Thyroid gland (tissue), 4 donors: ENCODE results near the gene NUDT3. TPM values are rescaled to one million over a fixed set of nuclear protein-coding genes. Genes with fewer than 3 reads are reported as not detected.

Experiments used
- DNase-seq, 2 donors: peaks; one replicate each; pipeline ENCODE4 v3.0.0-alpha.2; 2019
- H3K27ac ChIP-seq, 3 donors: fragments of 200-600 bp; sonication (generic); 1 replicate in 2 of 3; 2 replicates in 1 of 3; pipeline ENCODE4 v1.5.1; 2016 to 2019; ENCODE audit warnings: mild to moderate bottlenecking in 1 of 3, moderate library complexity in 1 of 3
- H3K27me3 ChIP-seq: fragments of 200-600 bp; sonication (generic); one replicate; pipeline ENCODE4 v1.5.1; 2019
- H3K36me3 ChIP-seq, 2 donors: fragments of 200-600 bp; sonication (generic); one replicate each; pipeline ENCODE4 v1.5.1; 2016 to 2019
- H3K4me1 ChIP-seq, 2 donors: fragments of 200-600 bp; sonication (generic); one replicate each; pipeline ENCODE4 v1.5.1; 2017 to 2019
- H3K4me3 ChIP-seq, 3 donors: fragments of 200-600 bp; sonication (generic); replicated peaks in 1 of 3; 1 replicate in 2 of 3; 2 replicates in 1 of 3; pipeline ENCODE4 v1.5.1; 2016; ENCODE audit warnings: mild to moderate bottlenecking in 1 of 3
- H3K9me3 ChIP-seq: fragments of 200-600 bp; sonication (generic); one replicate; pipeline ENCODE4 v1.5.1; 2017
- POLR2A ChIP-seq, 2 donors: fragments of 450-650 bp; IDR thresholded peaks; one replicate each; pipeline ENCODE4 v1.6.1; 2017; ENCODE audit warnings: antibody characterized with exemption in 2 of 2, mild to moderate bottlenecking in 2 of 2, moderate library complexity in 1 of 2
- WGBS, 2 donors: methylation state at CpG; one replicate each; pipeline ENCODE4 v1.1.5; 2017; 5-methylcytosine and 5-hydroxymethylcytosine counted together
- intact Hi-C: fragments of 100-400 bp; cut with DNase I; formaldehyde crosslinking; loops from one replicate; pipeline ENCODE4 v1.15.1; 2023
- total RNA-seq, 4 donors: library from RNA; depleted of rRNA; stranded (reverse); fragments of >200 nt; gene quantifications; one replicate each; pipeline ENCODE4 v1.2.3, GENCODE V29; 2016
- TF ChIP-seq, protein P1 (sequence below), 6 experiments: fragments of 200-600 bp in 3 of 6; fragments of 450-650 bp in 3 of 6; sonication (generic) in 3 of 6; IDR thresholded peaks; one replicate each; pipeline ENCODE4 v1.5.1; 2016 to 2019; ENCODE audit warnings: antibody characterized with exemption in 6 of 6, mild to moderate bottlenecking in 2 of 6, inconsistent platforms in 1 of 6, moderate library complexity in 1 of 6

NUDT3 gene
- total RNA-seq, 4 donors from 2014 or later: 68.1 to 98.9 (median 75.5) TPM

DNA sequence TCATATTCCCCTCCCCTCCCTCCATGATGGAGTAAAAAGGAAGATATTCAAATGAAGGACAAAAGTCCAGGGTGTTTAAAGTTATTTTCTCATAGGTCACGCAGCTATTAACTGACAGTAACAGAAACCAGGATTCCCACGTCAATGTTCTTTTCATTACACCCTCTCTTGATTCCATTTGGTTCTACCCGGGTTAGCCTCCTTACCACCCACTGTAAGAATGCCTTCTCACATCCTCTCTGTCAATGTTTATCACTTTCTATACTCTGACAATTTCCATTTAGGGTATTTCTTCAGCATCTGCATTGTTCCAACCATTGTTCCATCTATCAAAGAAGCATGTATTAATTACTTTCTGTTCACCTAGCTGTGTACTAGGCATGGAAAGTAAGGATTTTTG lies 52.1 kb downstream of the NUDT3 start:
- intact Hi-C loops: no loop called here
- WGBS, 2 donors: 85 to 92% methylated on average over 3 of the region's 3 CpGs
- Histone ChIP-seq H3K27ac (peak overlapping the region; percentile 55 to 82 (median 82)), H3K4me3 (no peak overlapping the region), H3K9me3 (no peaks in the 10 kb centered on the region), H3K4me1 (peaks cover 48 to 87% of the 10 kb centered on the region in 2 donors), H3K36me3 (no peaks in the 10 kb centered on the region), H3K27me3 (no peaks in the 10 kb centered on the region)
- no peak for DNase-seq
- TF ChIP-seq POLR2A (IDR thresholded peaks at IDR 0.05): no peak
- TF ChIP-seq, protein P1, sequence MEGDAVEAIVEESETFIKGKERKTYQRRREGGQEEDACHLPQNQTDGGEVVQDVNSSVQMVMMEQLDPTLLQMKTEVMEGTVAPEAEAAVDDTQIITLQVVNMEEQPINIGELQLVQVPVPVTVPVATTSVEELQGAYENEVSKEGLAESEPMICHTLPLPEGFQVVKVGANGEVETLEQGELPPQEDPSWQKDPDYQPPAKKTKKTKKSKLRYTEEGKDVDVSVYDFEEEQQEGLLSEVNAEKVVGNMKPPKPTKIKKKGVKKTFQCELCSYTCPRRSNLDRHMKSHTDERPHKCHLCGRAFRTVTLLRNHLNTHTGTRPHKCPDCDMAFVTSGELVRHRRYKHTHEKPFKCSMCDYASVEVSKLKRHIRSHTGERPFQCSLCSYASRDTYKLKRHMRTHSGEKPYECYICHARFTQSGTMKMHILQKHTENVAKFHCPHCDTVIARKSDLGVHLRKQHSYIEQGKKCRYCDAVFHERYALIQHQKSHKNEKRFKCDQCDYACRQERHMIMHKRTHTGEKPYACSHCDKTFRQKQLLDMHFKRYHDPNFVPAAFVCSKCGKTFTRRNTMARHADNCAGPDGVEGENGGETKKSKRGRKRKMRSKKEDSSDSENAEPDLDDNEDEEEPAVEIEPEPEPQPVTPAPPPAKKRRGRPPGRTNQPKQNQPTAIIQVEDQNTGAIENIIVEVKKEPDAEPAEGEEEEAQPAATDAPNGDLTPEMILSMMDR (IDR thresholded peaks at IDR 0.05): no peak

DNA sequence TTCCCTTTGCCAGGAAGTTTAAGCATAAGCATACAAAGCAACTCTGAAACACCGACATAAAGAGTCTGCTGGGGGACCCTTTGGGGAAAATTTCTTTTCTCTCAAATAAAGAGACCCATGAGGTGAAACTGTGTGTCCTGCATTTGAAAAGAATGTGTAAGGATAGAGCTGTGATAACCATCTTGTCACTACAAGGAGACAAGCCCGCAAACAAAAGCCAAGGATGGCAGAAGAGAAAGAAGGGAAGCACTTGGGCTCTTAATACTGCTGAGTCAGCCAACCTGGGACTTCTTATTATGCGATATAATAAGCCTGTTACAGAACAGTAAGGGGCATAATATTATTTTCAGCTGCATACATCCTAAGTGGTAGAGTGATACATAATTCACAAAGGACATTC lies 52.5 kb downstream of the NUDT3 start:
- intact Hi-C loops: no loop called here

DNA sequence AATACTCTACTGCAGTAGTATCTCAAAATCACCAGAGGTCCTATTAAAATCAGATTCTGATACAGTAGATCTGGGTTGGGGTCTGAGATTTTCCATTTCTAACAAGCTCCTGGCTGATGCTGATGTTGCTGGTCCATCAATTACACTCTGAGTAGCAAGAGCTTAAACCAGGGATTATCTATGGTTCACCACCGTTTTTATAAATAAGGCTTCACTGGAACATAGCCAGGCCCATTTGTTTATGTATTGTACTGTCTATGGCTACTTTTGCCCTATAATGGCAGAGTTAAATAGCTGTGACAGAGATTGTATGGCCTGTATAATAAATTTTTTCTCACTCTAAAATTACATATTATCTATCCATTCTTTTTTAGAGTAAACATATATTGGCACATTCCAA lies 53.0 kb downstream of the NUDT3 start:
- Histone ChIP-seq H3K27me3 (no peaks in the 10 kb centered on the region), H3K4me3 (no peak overlapping the region), H3K9me3 (no peaks in the 10 kb centered on the region), H3K36me3 (no peaks in the 10 kb centered on the region), H3K27ac (peak overlapping the region in 2 of 3 donors; percentile 82), H3K4me1 (peaks cover 56 to 90% of the 10 kb centered on the region in 2 donors)
- DNase-seq: no peak
- WGBS, 2 donors: 36 to 43% methylated on average over 1 of the region's 1 CpG
- intact Hi-C loops: no loop called here
- TF ChIP-seq POLR2A (IDR thresholded peaks at IDR 0.05): no peak
- TF ChIP-seq, protein P1 (IDR thresholded peaks at IDR 0.05): no peak

More for the DNA sequence above, 52.5 kb downstream of the NUDT3 start:
- H3K27me3 ChIP-seq: no peaks in the 10 kb centered on the region
- H3K9me3 ChIP-seq: no peaks in the 10 kb centered on the region
- H3K27ac ChIP-seq: peak overlapping the region in 2 of 3 donors; percentile 82
- H3K4me3 ChIP-seq: no peak overlapping the region
- 88 to 93% methylated on average over 3 of the region's 3 CpGs for WGBS, 2 donors
- no peak for DNase-seq
- TF ChIP-seq POLR2A (IDR thresholded peaks at IDR 0.05): no peak
- TF ChIP-seq, protein P1 (IDR thresholded peaks at IDR 0.05): no peak
- H3K4me1 ChIP-seq: peaks cover 51 to 90% of the 10 kb centered on the region in 2 donors
- H3K36me3 ChIP-seq: no peaks in the 10 kb centered on the region

DNA sequence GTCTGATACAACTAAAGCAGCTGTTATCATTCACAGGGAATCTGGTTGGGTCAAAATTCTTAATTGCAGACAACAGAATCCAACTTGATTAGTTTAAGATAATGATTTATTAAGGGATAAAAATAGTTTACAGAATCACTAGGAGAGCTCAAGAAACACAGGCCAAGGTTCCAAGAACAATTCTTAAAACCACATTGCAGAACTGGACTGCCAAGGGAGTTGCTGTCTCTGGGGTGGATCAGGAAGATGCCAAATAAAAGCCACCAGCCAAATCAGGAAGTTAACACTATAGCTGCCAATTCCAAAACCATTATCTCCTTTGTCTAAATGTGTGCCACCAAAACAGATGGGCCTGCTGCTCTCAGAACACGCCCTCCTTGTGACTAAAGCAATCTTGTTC lies 53.7 kb downstream of the NUDT3 start:
- DNase-seq: no peak
- H3K9me3 ChIP-seq: no peaks in the 10 kb centered on the region
- H3K27ac ChIP-seq: peak overlapping the region; percentile 71 to 82 (median 82)
- no peak overlapping the region for H3K4me3 ChIP-seq
- H3K27me3 ChIP-seq: no peaks in the 10 kb centered on the region
- 79 to 89% methylated on average over 1 of the region's 1 CpG for WGBS, 2 donors
- TF ChIP-seq, protein P1 (IDR thresholded peaks at IDR 0.05): no peak
- no peak for TF ChIP-seq POLR2A (IDR thresholded peaks at IDR 0.05)
- no peaks in the 10 kb centered on the region for H3K36me3 ChIP-seq
- intact Hi-C loops: no loop called here
- peaks cover 62 to 90% of the 10 kb centered on the region in 2 donors for H3K4me1 ChIP-seq

DNA sequence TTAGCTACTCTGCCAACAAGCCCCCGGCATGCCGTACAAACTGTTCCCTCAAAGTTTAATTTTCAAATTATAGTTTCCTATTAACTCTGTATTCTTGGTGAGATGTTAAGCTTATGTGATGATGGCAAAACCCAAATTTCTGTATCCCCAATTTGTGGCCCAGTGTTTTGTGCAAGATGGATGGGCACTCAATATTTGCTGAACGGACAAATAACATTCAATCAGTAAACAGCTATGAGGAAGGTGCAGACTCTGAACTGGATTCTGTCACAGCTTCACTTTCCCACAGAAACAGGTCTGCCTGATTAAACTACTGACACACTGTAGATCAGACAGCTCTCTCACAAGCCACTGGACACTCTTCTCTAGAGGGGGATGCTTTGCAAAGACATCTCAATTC lies 54.1 kb downstream of the NUDT3 start:
- Histone ChIP-seq H3K9me3 (no peaks in the 10 kb centered on the region), H3K27me3 (no peaks in the 10 kb centered on the region), H3K4me3 (no peak overlapping the region), H3K27ac (peak overlapping the region; percentile 71 to 82 (median 82)), H3K36me3 (no peaks in the 10 kb centered on the region), H3K4me1 (peaks cover 67 to 90% of the 10 kb centered on the region in 2 donors)
- no peak for DNase-seq
- 55 to 74% methylated on average over 3 of the region's 3 CpGs for WGBS, 2 donors
- intact Hi-C loops: no loop called here
- TF ChIP-seq, protein P1 (IDR thresholded peaks at IDR 0.05): no peak
- no peak for TF ChIP-seq POLR2A (IDR thresholded peaks at IDR 0.05)
